Measurements from ENCODE around the gene PRKCA.

Gene PRKCA

GRCh38 chr17:66549731-66550207, 247.4 kb downstream of the PRKCA start:
- DNase-seq: no peak

- DNase-seq: no peak
These were observed 249.4 kb downstream of the PRKCA start for GRCh38 chr17:66551839-66552238.

- DNase-seq: no peak
These were observed 250.0 kb downstream of the PRKCA start for GRCh38 chr17:66552371-66552770.

GRCh38 chr17:66555605-66556004, 253.2 kb downstream of the PRKCA start:
- DNase-seq: no peak

GRCh38 chr17:66557200-66557599, 254.8 kb downstream of the PRKCA start:
- no peak for DNase-seq

GRCh38 chr17:66557886-66558285, 255.5 kb downstream of the PRKCA start:
- no peak for DNase-seq

GRCh38 chr17:66560691-66561090, 258.3 kb downstream of the PRKCA start:
- no peak for DNase-seq

GRCh38 chr17:66562119-66562518, 259.7 kb downstream of the PRKCA start:
- DNase-seq: no peak

GRCh38 chr17:66564992-66565465, 262.6 kb downstream of the PRKCA start:
- DNase-seq: no peak

- DNase-seq: peak; percentile 54 to 77 (median 70)
These were observed 265.1 kb downstream of the PRKCA start for GRCh38 chr17:66567234-66568170.

GRCh38 chr17:66569572-66569971, 267.2 kb downstream of the PRKCA start:
- no peak for DNase-seq

- no peak for DNase-seq
These were observed 268.2 kb downstream of the PRKCA start for GRCh38 chr17:66570447-66571195.

GRCh38 chr17:66571745-66572144, 269.3 kb downstream of the PRKCA start:
- no peak for DNase-seq

GRCh38 chr17:66573078-66573477, 270.7 kb downstream of the PRKCA start:
- no peak for DNase-seq

- no peak for DNase-seq
These were observed 271.7 kb downstream of the PRKCA start for GRCh38 chr17:66574123-66574522.

GRCh38 chr17:66576473-66576872, 274.1 kb downstream of the PRKCA start:
- DNase-seq: no peak

GRCh38 chr17:66577041-66577440, 274.6 kb downstream of the PRKCA start:
- DNase-seq: no peak

- DNase-seq: no peak
These were observed 276.5 kb downstream of the PRKCA start for GRCh38 chr17:66578781-66579489.

GRCh38 chr17:66579556-66579955, 277.1 kb downstream of the PRKCA start:
- no peak for DNase-seq

- no peak for DNase-seq
These were observed 278.0 kb downstream of the PRKCA start for GRCh38 chr17:66580184-66580955.

GRCh38 chr17:66580956-66581391, 278.6 kb downstream of the PRKCA start:
- DNase-seq: no peak
